NB4 (cell line): Measurements from ENCODE around the gene GPC5.

Source experiments
- CTCF ChIP-seq: IDR thresholded peaks from one replicate; pipeline ENCODE4 v1.5.1; 2012; ENCODE audit warnings: low read depth, low read length
- MAX ChIP-seq: IDR thresholded peaks from 2 replicates; pipeline ENCODE4 v1.6.1; 2011; ENCODE audit warnings: low read depth, low read length
- MYC ChIP-seq: IDR thresholded peaks from 2 replicates; pipeline ENCODE4 v1.6.1; 2011; ENCODE audit warnings: low read depth, low read length
- POLR2A ChIP-seq: IDR thresholded peaks from 2 replicates; pipeline ENCODE4 v1.6.1; 2011; ENCODE audit warnings: mild to moderate bottlenecking; ENCODE audit not compliant: insufficient read length; ENCODE audit errors: extremely low read depth

GRCh38 chr13:92622905-92623304 lies 1224.5 kb downstream of the GPC5 start:
- TF ChIP-seq POLR2A = no peak
- TF ChIP-seq CTCF = no peak
- no peak for TF ChIP-seq MYC
- TF ChIP-seq MAX = no peak
